ENCODE results near the gene DIAPH3. TPM values are rescaled to one million over a fixed set of nuclear protein-coding genes. Genes with fewer than 3 reads are reported as not detected.

DIAPH3 gene
- polyA plus RNA-seq, 1 of the 3 experiments (the other 2 are of a cell fraction) = 5.4 TPM

- TF ChIP-seq PBX3 (IDR thresholded peaks at IDR 0.05) (no peak), EP300 (IDR thresholded peaks at IDR 0.05; ENCODE audit: borderline replicate concordance in 1 of 2, low read depth in 1 of 2, low read length in 1 of 2) (no peak), YY1 (IDR thresholded peaks at IDR 0.05; ENCODE audit: low read depth) (no peak), EZH2phosphoT487 (IDR thresholded peaks at IDR 0.05; ENCODE audit: borderline replicate concordance, low read depth) (no peak), MAX (IDR thresholded peaks at IDR 0.05; ENCODE audit: low read depth) (no peak), NRF1 (IDR thresholded peaks at IDR 0.05; ENCODE audit: low read depth, low read length) (no peak), TCF12 (IDR thresholded peaks at IDR 0.05) (no peak), NFIC (IDR thresholded peaks at IDR 0.05; ENCODE audit: borderline replicate concordance) (no peak)
- TF ChIP-seq, protein P1, sequence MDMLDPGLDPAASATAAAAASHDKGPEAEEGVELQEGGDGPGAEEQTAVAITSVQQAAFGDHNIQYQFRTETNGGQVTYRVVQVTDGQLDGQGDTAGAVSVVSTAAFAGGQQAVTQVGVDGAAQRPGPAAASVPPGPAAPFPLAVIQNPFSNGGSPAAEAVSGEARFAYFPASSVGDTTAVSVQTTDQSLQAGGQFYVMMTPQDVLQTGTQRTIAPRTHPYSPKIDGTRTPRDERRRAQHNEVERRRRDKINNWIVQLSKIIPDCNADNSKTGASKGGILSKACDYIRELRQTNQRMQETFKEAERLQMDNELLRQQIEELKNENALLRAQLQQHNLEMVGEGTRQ (IDR thresholded peaks at IDR 0.05; ENCODE audit: borderline replicate concordance, low read depth, low read length) = no peak
- ChIA-PET CTCF (interaction anchor here (1.7 kb wide), 1 partner anchor 17 kb away, joined by 6 read pairs; no protein-coding TSS in a partner anchor), POLR2A (no interaction called here)
- H3K27ac ChIP-seq (ENCODE audit: low read depth in 2 of 2, low read length in 1 of 2) = no peak overlapping the region
- no peak overlapping the region for H2AFZ ChIP-seq (ENCODE audit: low read depth)
- peaks cover 0 to 3% of the 10 kb centered on the region in 2 experiments; a peak in 2 of 4 replicates for H3K4me1 ChIP-seq (ENCODE audit: control insufficient read depth in 1 of 2, insufficient read depth in 2 of 2, low read depth in 1 of 2, low read length in 1 of 2)
- H3K79me2 ChIP-seq (ENCODE audit: insufficient read depth) = no peaks in the 10 kb centered on the region
- H3K9me3 ChIP-seq = no peaks in the 10 kb centered on the region
- no peaks in the 10 kb centered on the region for H4K20me1 ChIP-seq (ENCODE audit: insufficient read depth)
- no peak overlapping the region for H3K4me2 ChIP-seq
- WGBS (ENCODE audit: low lambda C conversion rate) = 87% methylated on average over 5 of the region's 5 CpGs
- no peak for DNase-seq
- H3F3A ChIP-seq (replicated peaks; ENCODE audit: insufficient read depth) = no peaks in the 10 kb centered on the region
- H3K4me3 ChIP-seq (ENCODE audit: low read depth in 2 of 2, low read length in 1 of 2) = no peak overlapping the region
- H3K27me3 ChIP-seq (ENCODE audit: insufficient read depth) = no peaks in the 10 kb centered on the region
- H3K36me3 ChIP-seq (replicated peaks in 1 of 2; ENCODE audit: control insufficient read depth in 1 of 2, insufficient read depth in 2 of 2, low read length in 1 of 2) = no peaks in the 10 kb centered on the region
- H3K9ac ChIP-seq = no peak overlapping the region
- 0 out of 2 replicates have a peak, but pooled peaks cover 3% of the 10 kb centered on the region for H3K9me2 ChIP-seq
These were observed 503.1 kb downstream of the DIAPH3 start for GRCh38 chr13:59660582-59660981.

DNA sequence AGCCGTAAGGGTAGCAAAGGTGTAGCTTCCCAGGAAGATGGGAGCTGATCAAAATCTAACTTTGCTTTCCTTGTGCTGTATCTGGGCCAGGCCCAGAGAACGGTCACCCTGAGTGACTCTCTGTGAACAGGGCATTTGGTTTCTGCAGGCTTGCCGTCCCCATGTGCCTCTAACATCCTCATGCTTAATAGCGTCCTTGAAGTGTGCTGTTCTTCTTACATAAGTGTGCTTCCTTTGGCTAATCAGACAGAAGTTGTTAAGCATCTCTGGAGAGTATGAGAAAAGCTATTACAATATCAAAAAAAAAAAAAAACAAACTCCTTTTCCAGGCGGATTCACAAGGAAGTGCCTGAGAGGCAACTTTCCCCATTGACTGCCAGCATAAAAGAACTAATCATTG lies 503.7 kb downstream of the DIAPH3 start:
- Histone ChIP-seq H3K36me3 (replicated peaks in 1 of 2; ENCODE audit: control insufficient read depth in 1 of 2, insufficient read depth in 2 of 2, low read length in 1 of 2) (no peaks in the 10 kb centered on the region), H3K9ac (no peak overlapping the region), H3K27me3 (ENCODE audit: insufficient read depth) (no peaks in the 10 kb centered on the region), H3K27ac (ENCODE audit: low read depth in 2 of 2, low read length in 1 of 2) (no peak overlapping the region), H3K4me3 (ENCODE audit: low read depth in 2 of 2, low read length in 1 of 2) (no peak overlapping the region), H3K79me2 (ENCODE audit: insufficient read depth) (no peaks in the 10 kb centered on the region), H3K9me3 (no peaks in the 10 kb centered on the region), H2AFZ (ENCODE audit: low read depth) (no peak overlapping the region), H4K20me1 (ENCODE audit: insufficient read depth) (no peaks in the 10 kb centered on the region), H3K9me2 (0 out of 2 replicates have a peak, but pooled peaks cover 3% of the 10 kb centered on the region), H3F3A (replicated peaks; ENCODE audit: insufficient read depth) (no peaks in the 10 kb centered on the region), H3K4me1 (ENCODE audit: control insufficient read depth in 1 of 2, insufficient read depth in 2 of 2, low read depth in 1 of 2, low read length in 1 of 2) (peaks cover 0 to 3% of the 10 kb centered on the region in 2 experiments; a peak in 1 of 4 replicates), H3K4me2 (no peak overlapping the region)
- WGBS (ENCODE audit: low lambda C conversion rate) = 94% methylated on average over 5 of the region's 5 CpGs
- DNase-seq = no peak
- ChIA-PET CTCF (no interaction called here), POLR2A (no interaction called here)
- TF ChIP-seq CHD2 (IDR thresholded peaks at IDR 0.05; ENCODE audit: low read length, partially characterized antibody) (no peak), MAX (IDR thresholded peaks at IDR 0.05; ENCODE audit: low read depth) (no peak), TEAD4 (IDR thresholded peaks at IDR 0.05; ENCODE audit: borderline replicate concordance, insufficient read depth) (no peak), TCF12 (IDR thresholded peaks at IDR 0.05) (no peak), PBX3 (IDR thresholded peaks at IDR 0.05) (no peak), SMC3 (IDR thresholded peaks at IDR 0.05; ENCODE audit: low read depth, low read length) (no peak), NRF1 (IDR thresholded peaks at IDR 0.05; ENCODE audit: low read depth, low read length) (no peak), POLR2AphosphoS5 (IDR thresholded peaks at IDR 0.05; ENCODE audit: low read depth, low read length) (no peak), YY1 (IDR thresholded peaks at IDR 0.05; ENCODE audit: low read depth) (no peak), GABPA (IDR thresholded peaks at IDR 0.05; ENCODE audit: low read depth) (no peak), TAF1 (IDR thresholded peaks at IDR 0.05; ENCODE audit: borderline replicate concordance, low read depth, low read length) (no peak), RXRA (IDR thresholded peaks at IDR 0.05; ENCODE audit: borderline replicate concordance, low read depth) (no peak)
- TF ChIP-seq, protein P2, sequence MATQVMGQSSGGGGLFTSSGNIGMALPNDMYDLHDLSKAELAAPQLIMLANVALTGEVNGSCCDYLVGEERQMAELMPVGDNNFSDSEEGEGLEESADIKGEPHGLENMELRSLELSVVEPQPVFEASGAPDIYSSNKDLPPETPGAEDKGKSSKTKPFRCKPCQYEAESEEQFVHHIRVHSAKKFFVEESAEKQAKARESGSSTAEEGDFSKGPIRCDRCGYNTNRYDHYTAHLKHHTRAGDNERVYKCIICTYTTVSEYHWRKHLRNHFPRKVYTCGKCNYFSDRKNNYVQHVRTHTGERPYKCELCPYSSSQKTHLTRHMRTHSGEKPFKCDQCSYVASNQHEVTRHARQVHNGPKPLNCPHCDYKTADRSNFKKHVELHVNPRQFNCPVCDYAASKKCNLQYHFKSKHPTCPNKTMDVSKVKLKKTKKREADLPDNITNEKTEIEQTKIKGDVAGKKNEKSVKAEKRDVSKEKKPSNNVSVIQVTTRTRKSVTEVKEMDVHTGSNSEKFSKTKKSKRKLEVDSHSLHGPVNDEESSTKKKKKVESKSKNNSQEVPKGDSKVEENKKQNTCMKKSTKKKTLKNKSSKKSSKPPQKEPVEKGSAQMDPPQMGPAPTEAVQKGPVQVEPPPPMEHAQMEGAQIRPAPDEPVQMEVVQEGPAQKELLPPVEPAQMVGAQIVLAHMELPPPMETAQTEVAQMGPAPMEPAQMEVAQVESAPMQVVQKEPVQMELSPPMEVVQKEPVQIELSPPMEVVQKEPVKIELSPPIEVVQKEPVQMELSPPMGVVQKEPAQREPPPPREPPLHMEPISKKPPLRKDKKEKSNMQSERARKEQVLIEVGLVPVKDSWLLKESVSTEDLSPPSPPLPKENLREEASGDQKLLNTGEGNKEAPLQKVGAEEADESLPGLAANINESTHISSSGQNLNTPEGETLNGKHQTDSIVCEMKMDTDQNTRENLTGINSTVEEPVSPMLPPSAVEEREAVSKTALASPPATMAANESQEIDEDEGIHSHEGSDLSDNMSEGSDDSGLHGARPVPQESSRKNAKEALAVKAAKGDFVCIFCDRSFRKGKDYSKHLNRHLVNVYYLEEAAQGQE (IDR thresholded peaks at IDR 0.05; ENCODE audit: low read depth, low read length) = no peak
- TF ChIP-seq, protein P1 (IDR thresholded peaks at IDR 0.05; ENCODE audit: borderline replicate concordance, low read depth, low read length) = no peak

Data from SK-N-SH (cell line).